Parathyroid adenoma (tissue), 2 donors: Measurements from ENCODE around the gene CNKSR3.

Experiments used
- H2AFZ ChIP-seq: fragments of 300-600 bp; sonication (generic); one replicate; pipeline ENCODE4 v1.7.0; 2017; ENCODE audit warnings: antibody characterized with exemption, mild to moderate bottlenecking
- H3K27ac ChIP-seq: fragments of 300-600 bp; sonication (generic); one replicate; pipeline ENCODE4 v1.7.0; 2017
- H3K27me3 ChIP-seq: fragments of 300-600 bp; sonication (generic); one replicate; pipeline ENCODE4 v1.7.0; 2017; ENCODE audit warnings: low read length; ENCODE audit not compliant: control insufficient read depth, insufficient read depth
- H3K36me3 ChIP-seq: fragments of 300-600 bp; sonication (generic); one replicate; pipeline ENCODE4 v1.7.0; 2017; ENCODE audit warnings: low read length; ENCODE audit not compliant: control insufficient read depth, insufficient read depth
- H3K4me1 ChIP-seq: fragments of 300-600 bp; sonication (generic); one replicate; pipeline ENCODE4 v1.7.0; 2017; ENCODE audit warnings: control low read depth
- H3K4me2 ChIP-seq: fragments of 300-600 bp; sonication (generic); one replicate; pipeline ENCODE4 v1.7.0; 2017; ENCODE audit warnings: low read length
- H3K4me3 ChIP-seq: fragments of 300-600 bp; sonication (generic); one replicate; pipeline ENCODE4 v1.7.0; 2017; ENCODE audit warnings: low read depth, low read length
- H3K79me2 ChIP-seq: fragments of 300-600 bp; sonication (generic); one replicate; pipeline ENCODE4 v1.7.0; 2017; ENCODE audit warnings: control low read depth
- H3K9ac ChIP-seq: fragments of 300-600 bp; sonication (generic); one replicate; pipeline ENCODE4 v1.7.0; 2017; ENCODE audit warnings: mild to moderate bottlenecking
- H3K9me3 ChIP-seq: fragments of 300-600 bp; sonication (generic); one replicate; pipeline ENCODE4 v1.7.0; 2017; ENCODE audit warnings: low read length; ENCODE audit not compliant: control insufficient read depth
- TF ChIP-seq, protein P1 (sequence below): fragments of 300-600 bp; sonication (generic); IDR thresholded peaks from one replicate; pipeline ENCODE4 v1.7.0; 2017; ENCODE audit warnings: antibody characterized with exemption, mild to moderate bottlenecking
- donor health status: primary hyperparathyroidism.

CNKSR3 gene

DNA sequence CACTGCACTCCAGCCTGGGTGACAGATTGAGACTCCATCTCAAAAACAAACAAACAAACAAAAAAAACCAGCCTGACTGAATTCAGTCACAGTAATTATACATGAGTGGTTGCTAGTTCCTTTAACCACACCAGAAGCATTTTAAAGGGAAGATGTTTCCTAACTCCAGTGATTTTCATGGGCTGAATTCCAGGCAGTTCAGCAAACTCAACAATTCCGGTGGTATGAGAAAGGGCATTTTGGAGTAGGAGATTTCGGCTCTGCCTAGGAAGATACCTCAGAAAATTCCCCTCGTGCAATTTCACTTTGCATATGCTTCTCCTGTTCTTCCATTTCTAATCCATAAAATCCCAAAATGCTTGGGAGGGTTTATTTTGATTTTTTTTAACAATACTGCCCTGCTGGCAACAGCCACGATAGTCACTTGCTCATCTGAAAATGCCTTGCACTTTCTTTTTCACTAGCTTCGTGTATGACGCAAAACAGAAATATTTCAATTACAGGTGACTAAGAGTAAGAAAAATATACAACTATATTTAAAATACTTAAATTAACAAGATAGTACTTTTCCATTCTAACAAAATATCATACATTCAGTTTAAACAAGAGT, 105.6 kb downstream of the CNKSR3 start:
- Histone ChIP-seq H3K4me2 (no peak overlapping the region), H3K9ac (no peak overlapping the region), H3K36me3 (no peaks in the 10 kb centered on the region), H2AFZ (no peak overlapping the region), H3K27me3 (no peaks in the 10 kb centered on the region), H3K27ac (no peak overlapping the region), H3K4me1 (no peaks in the 10 kb centered on the region), H3K4me3 (no peak overlapping the region), H3K79me2 (no peaks in the 10 kb centered on the region), H3K9me3 (no peaks in the 10 kb centered on the region)
- TF ChIP-seq, protein P1, sequence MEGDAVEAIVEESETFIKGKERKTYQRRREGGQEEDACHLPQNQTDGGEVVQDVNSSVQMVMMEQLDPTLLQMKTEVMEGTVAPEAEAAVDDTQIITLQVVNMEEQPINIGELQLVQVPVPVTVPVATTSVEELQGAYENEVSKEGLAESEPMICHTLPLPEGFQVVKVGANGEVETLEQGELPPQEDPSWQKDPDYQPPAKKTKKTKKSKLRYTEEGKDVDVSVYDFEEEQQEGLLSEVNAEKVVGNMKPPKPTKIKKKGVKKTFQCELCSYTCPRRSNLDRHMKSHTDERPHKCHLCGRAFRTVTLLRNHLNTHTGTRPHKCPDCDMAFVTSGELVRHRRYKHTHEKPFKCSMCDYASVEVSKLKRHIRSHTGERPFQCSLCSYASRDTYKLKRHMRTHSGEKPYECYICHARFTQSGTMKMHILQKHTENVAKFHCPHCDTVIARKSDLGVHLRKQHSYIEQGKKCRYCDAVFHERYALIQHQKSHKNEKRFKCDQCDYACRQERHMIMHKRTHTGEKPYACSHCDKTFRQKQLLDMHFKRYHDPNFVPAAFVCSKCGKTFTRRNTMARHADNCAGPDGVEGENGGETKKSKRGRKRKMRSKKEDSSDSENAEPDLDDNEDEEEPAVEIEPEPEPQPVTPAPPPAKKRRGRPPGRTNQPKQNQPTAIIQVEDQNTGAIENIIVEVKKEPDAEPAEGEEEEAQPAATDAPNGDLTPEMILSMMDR = no peak

GRCh38 chr6:154403788-154404187, 106.7 kb downstream of the CNKSR3 start:
- H2AFZ ChIP-seq = no peak overlapping the region
- no peak overlapping the region for H3K27ac ChIP-seq

DNA sequence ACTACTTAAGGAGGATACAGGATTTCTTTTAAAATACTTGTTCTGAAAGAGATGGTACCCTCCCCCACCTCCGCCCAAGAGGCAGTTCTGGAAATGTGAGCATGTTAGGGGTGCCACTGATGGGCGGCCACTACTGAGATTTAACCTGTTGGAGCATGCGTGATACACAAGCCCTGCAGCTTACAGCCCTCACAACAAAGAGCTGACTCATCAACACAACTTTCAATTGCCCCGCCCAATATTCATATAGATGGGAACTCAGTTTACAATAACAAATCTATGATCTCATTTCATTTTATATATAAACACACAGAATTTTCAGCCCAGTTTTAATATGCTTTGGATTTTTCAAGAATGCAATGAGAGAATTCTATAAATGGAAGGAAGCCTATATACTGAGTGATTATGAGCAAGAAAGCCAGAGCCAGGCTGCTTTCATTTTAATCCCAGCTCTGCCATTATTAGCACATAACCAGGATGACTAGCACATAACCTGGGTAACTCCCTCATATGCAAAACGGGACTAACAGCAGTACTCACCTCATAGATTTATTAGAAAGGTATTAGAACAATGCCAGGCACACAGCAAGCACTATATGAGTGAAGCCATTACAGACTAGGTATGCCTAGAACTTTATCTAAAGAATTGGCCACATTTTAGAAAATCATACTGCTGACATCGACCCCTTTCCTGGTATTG, 108.3 kb downstream of the CNKSR3 start:
- Histone ChIP-seq H3K27ac (no peak overlapping the region), H3K4me1 (no peaks in the 10 kb centered on the region), H3K9ac (no peak overlapping the region), H3K4me2 (no peak overlapping the region), H3K36me3 (no peaks in the 10 kb centered on the region), H2AFZ (no peak overlapping the region), H3K4me3 (no peak overlapping the region), H3K9me3 (no peaks in the 10 kb centered on the region), H3K27me3 (no peaks in the 10 kb centered on the region), H3K79me2 (no peaks in the 10 kb centered on the region)
- TF ChIP-seq, protein P1 = no peak

More at GRCh38 chr6:154403788-154404187, 106.7 kb downstream of the CNKSR3 start:
- H3K36me3 ChIP-seq = no peaks in the 10 kb centered on the region
- no peaks in the 10 kb centered on the region for H3K9me3 ChIP-seq
- H3K4me2 ChIP-seq = no peak overlapping the region
- TF ChIP-seq, protein P1 = no peak
- no peaks in the 10 kb centered on the region for H3K79me2 ChIP-seq
- H3K27me3 ChIP-seq = no peaks in the 10 kb centered on the region
- no peak overlapping the region for H3K9ac ChIP-seq
- no peak overlapping the region for H3K4me3 ChIP-seq
- no peaks in the 10 kb centered on the region for H3K4me1 ChIP-seq

- no peak overlapping the region for H3K9ac ChIP-seq
- H3K27me3 ChIP-seq = no peaks in the 10 kb centered on the region
- no peak overlapping the region for H2AFZ ChIP-seq
- TF ChIP-seq, protein P1 = no peak
- H3K27ac ChIP-seq = no peak overlapping the region
- no peak overlapping the region for H3K4me2 ChIP-seq
- no peaks in the 10 kb centered on the region for H3K9me3 ChIP-seq
- H3K4me1 ChIP-seq = no peaks in the 10 kb centered on the region
- no peaks in the 10 kb centered on the region for H3K79me2 ChIP-seq
- no peaks in the 10 kb centered on the region for H3K36me3 ChIP-seq
- no peak overlapping the region for H3K4me3 ChIP-seq
Measured at GRCh38 chr6:154399097-154399496, 111.4 kb downstream of the CNKSR3 start.
